ENCODE data around the gene IGLL5.

DNA sequence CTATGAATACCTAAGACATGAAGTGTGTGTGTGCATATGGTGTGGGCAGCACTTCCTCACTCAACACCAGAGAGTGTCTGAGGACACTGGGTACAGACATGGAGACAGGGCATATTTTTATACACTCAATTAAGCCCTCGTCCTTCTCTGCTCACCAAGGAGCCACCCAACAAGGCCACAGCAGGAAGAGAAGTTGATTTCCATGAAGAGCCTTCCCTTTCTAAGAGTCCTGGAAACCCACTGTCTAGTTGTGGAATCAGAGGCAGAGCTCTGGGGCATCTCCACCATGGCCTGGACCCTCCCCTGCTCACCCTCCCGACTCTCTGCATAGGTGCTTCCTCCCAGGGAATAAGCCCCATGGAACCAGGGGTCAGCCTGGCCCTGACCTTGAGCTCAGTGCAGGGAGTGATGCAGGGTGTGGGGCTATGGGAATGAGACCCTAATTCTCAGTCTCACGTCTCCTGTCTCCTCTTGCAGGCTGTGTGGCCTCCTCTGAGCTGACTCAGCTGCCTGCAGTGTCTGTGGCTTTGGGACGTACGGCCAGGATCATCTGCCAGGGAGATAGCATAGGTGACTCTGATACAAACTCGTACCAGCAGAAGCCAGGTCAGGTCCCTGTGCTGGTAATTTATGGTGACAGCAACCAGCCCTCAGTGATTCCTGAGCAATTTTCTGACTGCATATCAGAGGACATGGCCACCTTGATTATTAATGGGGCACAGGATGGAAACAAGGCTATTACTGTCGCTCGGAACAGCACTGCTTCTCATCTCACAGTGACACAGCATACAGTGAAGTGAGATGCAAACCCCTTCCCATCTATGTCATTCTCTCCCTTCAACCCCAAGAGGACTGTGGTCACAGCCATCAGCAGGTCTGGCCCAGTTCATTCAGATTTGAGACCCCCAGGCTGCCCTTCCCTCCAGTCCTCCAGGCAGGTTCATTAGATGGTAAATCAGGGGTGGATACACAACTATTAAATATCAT is 14.6 kb upstream of the IGLL5 start:
- no peak for TF ChIP-seq RARG (CRISPR knock-in tag; IDR thresholded peaks at IDR 0.05; ENCODE audit: low read depth)
- TF ChIP-seq MLX (CRISPR knock-in tag; IDR thresholded peaks at IDR 0.05) = no peak
- no peak for TF ChIP-seq HOXA5 (CRISPR knock-in tag; IDR thresholded peaks at IDR 0.05)
